HepG2 (cell line): Measurements from ENCODE around the gene LPAR1. TPM values are rescaled to one million over a fixed set of nuclear protein-coding genes. Genes with fewer than 3 reads are reported as not detected.

Experiments
- FOXK2 ChIP-seq: fragments of 450-650 bp; IDR thresholded peaks from 2 replicates; pipeline ENCODE4 v1.6.1; 2016
- polyA plus RNA-seq, 8 experiments: library from polyadenylated mRNA; depleted of rRNA in 3 of 8; stranded (reverse) in 7 of 8; unstranded in 1 of 8; fragments of >200 nt; fragmentation: Illumina TruSeq in 4 of 8; extraction: Trizol in 4 of 8; gene quantifications; 2 replicates each; pipeline versions ENCODE4 v1.2.1 to v1.2.3, GENCODE V29; 2011 to 2016; ENCODE audit warnings: low read depth in 4 of 8, missing spikeins in 1 of 8, mixed read lengths in 1 of 8; ENCODE audit not compliant: insufficient read depth in 1 of 8
- total RNA-seq, 5 experiments: library from RNA; depleted of rRNA; stranded (reverse); fragments of >200 nt; fragmentation: Illumina TruSeq; extraction: Trizol; gene quantifications; 2 replicates each; pipeline ENCODE4 v1.2.3, GENCODE V29; 2016; ENCODE audit warnings: low read depth in 1 of 5
- TF ChIP-seq, protein P1 (sequence below): sonication (generic); formaldehyde crosslinking; IDR thresholded peaks from one replicate; pipeline ENCODE4 v1.5.1; 2020; ENCODE audit warnings: mild to moderate bottlenecking, missing genetic modification reagents; ENCODE audit errors: not compliant biosample characterization
- TF ChIP-seq, protein P2 (sequence below): sonication (generic); formaldehyde crosslinking; IDR thresholded peaks from 2 replicates; pipeline ENCODE4 v1.5.1; 2020; ENCODE audit warnings: missing genetic modification reagents, mild to moderate bottlenecking, borderline replicate concordance

Gene LPAR1
- total and polyA plus RNA-seq, 2 of the 13 experiments (the other 11 are each of a cell fraction or from before 2014, with no cell fraction given) = not detected

DNA sequence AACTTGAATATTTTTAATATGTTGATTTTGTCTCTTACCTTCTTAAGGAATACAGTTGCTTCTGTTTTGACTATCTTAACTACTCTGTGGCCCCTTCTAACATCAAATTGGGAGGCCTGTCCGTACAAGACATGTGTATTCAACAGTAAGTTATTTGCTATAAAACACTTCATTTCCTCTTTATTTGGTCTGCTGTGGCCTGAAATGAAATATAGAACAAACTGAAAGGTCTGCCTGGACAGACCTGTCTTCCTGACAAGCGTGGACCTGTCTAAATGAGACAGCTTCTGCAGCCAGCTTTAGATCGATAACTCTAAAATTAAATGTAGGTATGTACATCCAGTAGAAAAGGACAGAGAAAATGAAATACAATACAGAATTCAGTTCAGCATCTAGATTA, 2.2 kb upstream of the LPAR1 start (continued):
- TF ChIP-seq, protein P1, sequence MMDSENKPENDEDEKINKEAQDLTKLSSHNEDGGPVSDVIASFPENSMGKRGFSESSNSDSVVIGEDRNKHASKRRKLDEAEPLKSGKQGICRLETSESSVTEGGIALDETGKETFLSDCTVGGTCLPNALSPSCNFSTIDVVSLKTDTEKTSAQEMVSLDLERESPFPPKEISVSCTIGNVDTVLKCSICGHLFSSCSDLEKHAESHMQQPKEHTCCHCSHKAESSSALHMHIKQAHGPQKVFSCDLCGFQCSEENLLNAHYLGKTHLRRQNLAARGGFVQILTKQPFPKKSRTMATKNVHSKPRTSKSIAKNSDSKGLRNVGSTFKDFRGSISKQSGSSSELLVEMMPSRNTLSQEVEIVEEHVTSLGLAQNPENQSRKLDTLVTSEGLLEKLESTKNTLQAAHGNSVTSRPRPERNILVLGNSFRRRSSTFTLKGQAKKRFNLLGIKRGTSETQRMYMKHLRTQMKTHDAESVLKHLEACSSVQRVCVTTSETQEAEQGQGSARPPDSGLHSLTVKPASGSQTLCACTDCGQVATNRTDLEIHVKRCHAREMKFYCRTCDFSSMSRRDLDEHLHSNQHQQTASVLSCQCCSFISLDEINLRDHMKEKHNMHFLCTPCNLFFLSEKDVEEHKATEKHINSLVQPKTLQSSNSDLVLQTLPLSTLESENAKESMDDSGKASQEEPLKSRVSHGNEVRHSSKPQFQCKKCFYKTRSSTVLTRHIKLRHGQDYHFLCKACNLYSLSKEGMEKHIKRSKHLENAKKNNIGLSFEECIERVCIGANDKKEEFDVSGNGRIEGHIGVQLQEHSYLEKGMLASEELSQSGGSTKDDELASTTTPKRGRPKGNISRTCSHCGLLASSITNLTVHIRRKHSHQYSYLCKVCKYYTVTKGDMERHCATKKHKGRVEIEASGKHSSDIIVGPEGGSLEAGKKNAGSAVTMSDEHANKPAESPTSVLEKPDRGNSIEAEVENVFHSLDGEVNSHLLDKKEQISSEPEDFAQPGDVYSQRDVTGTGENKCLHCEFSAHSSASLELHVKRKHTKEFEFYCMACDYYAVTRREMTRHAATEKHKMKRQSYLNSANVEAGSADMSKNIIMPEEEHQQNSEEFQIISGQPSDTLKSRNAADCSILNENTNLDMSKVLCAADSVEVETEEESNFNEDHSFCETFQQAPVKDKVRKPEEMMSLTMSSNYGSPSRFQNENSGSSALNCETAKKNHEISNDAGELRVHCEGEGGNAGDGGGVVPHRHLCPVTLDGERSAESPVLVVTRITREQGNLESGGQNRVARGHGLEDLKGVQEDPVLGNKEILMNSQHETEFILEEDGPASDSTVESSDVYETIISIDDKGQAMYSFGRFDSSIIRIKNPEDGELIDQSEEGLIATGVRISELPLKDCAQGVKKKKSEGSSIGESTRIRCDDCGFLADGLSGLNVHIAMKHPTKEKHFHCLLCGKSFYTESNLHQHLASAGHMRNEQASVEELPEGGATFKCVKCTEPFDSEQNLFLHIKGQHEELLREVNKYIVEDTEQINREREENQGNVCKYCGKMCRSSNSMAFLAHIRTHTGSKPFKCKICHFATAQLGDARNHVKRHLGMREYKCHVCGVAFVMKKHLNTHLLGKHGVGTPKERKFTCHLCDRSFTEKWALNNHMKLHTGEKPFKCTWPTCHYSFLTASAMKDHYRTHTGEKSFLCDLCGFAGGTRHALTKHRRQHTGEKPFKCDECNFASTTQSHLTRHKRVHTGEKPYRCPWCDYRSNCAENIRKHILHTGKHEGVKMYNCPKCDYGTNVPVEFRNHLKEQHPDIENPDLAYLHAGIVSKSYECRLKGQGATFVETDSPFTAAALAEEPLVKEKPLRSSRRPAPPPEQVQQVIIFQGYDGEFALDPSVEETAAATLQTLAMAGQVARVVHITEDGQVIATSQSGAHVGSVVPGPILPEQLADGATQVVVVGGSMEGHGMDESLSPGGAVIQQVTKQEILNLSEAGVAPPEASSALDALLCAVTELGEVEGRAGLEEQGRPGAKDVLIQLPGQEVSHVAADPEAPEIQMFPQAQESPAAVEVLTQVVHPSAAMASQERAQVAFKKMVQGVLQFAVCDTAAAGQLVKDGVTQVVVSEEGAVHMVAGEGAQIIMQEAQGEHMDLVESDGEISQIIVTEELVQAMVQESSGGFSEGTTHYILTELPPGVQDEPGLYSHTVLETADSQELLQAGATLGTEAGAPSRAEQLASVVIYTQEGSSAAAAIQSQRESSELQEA (CRISPR knock-in tag) = no peak
- TF ChIP-seq, protein P2, sequence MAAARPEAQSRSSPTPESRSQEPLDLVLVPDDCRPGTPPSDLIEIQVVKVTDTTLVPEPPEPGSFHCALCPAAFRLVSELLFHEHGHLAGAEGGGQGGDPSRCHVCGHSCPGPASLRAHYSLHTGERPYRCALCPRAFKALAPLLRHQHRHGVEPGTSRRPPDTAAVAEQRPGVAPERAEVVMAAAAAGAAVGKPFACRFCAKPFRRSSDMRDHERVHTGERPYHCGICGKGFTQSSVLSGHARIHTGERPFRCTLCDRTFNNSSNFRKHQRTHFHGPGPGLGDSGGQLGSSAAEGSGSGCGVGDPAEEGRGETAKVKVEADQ (CRISPR knock-in tag) = no peak
- TF ChIP-seq FOXK2 = no peak
- TF ChIP-seq, all 625 proteins: peak for 0
